ENCODE measurements around the gene LHX4.

Gene LHX4

GRCh38 chr1:180275726-180276125 lies 45.7 kb downstream of the LHX4 start:
- DNase-seq, result no peak

DNA sequence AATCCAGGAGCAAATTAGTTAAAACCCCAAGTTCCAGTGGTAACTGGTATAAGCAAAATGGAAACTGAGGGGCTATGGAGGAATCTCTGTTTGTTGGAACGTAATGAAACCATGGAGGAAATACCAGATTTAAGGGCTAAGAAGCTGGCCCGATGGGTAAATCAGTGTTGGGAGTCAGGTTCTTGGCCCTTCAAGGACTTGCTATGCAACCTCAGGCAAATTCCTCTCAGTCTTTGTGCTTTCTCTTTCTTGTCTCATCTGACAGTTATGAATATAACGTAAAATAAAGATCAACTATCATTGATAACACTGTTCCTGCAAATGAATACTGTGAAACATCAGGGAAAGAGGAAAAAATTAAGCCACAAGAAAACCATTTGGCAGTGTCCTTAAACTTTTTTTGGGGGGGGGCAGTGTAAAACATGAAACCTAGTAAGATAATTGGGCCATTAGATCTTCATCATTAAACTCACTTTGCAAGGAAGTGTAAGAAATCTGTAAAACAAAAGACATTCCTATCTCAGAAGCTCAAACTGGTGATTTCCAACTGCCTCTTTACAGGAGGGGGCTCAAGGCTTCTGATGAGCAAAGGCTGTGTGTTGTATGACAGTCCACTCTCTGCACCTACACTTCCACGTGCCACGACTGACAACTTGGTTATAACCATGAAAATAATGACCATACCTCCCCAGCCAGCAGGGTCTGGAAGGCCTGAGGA lies 47.6 kb downstream of the LHX4 start:
- no peak for DNase-seq

GRCh38 chr1:180278194-180278515 lies 48.1 kb downstream of the LHX4 start:
- no peak for DNase-seq

DNA sequence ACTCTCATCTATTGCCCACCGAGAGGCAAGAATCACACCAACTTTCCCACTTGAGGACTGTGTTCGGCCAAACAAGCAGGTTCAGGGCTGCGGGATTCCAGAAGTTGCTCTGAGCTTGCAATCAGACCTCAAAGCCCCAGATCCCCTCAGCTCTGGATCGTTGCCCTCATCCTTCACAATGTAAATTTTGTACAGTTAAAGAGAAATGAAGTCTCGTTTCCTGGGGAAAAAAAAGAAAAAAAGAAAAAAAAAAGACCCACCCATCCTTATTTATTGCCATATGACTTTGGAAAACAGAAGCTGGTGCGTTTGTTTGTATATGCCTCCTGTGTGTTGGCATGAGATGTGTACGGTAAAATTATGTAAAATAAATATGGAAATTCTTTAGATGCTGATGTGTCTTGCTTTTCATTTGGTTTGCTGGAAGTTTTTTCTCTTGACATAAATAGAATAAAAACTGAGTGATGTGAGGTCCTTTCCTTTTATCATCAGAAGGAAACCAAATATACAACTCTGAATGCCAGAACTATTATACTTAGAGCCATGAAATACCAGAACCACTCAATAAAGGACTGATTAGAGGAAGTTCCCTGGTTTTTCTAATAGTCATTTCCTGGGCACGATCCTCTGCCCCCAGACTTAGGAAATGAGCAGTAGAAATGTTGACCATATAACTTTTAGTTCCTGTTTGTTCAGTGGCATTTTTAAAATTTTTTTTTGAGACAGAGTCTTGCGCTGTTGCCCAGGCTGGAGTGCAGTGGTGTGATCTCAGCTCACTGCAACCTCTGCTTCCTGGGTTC lies 48.7 kb downstream of the LHX4 start:
- no peak for DNase-seq

DNA sequence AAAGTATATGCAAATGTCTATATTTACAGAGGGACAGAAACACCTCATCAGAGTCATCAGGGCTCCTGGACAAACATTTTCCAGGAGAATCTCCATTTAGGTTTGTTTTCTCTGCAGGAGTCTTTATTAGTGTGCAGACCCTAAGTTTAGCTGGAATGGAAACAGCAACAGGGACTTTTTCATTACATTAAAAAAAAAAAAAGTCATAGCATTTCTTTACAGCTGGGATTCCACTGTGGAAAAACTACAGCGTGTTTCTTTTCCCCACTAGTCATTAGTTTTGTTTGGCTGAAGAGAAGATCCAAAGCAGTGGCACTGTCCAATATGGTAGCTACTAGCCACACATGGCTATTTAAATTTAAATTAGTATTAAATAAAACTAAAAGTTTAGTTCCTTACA lies 49.6 kb downstream of the LHX4 start:
- no peak for DNase-seq

GRCh38 chr1:180280617-180281016 lies 50.6 kb downstream of the LHX4 start:
- DNase-seq, result no peak

GRCh38 chr1:180281490-180281889 lies 51.4 kb downstream of the LHX4 start:
- no peak for DNase-seq

DNA sequence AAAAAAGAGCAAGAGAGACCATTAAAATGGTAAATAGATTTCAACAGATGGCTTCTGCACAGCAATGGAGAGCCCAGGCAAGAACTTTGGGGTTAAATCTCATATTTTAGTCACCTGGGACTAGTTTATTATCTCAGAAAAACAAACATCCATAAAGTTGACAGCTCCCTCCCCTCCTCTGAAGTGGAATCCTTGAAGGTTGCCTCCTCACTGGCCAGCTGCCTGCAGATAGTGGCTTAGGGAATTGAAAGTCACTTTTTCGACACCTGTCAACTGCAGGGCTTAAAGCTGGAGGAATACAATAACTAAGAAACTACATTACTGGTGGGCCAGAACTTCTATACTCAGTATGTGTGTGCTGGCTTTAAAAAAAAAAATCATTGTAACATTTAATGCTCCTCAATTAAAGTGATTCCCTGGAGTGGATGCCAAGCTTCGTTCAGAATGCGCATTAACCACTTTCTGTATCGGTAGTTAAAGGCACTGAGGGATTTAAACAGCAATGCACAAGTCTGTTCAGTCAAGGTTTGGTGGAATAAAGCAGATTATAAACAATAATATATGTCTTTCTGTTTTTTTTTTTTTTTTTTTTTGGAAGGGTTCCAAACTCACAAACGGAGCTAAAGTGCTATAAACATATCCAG lies 52.5 kb downstream of the LHX4 start:
- no peak for DNase-seq

GRCh38 chr1:180283098-180283497 lies 53.0 kb downstream of the LHX4 start:
- DNase-seq, result no peak

DNA sequence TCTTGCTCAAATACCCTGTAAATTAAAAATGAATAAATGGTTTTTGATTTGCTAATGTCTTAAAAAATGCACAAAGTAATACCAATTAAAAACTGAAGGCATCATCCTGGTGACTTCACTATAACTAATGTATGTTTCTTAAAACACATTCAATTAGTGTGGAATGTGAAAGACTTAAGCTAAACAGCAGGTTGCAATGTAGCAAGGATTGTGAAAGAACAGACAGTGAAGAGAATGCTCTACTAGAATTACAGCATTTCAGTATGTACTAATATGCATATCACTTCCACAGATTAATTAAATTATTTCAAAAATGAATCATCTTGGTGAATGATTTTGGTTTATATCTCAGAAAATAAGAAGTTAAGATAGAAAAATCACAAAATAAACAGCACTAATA lies 56.4 kb downstream of the LHX4 start:
- no peak for DNase-seq

DNA sequence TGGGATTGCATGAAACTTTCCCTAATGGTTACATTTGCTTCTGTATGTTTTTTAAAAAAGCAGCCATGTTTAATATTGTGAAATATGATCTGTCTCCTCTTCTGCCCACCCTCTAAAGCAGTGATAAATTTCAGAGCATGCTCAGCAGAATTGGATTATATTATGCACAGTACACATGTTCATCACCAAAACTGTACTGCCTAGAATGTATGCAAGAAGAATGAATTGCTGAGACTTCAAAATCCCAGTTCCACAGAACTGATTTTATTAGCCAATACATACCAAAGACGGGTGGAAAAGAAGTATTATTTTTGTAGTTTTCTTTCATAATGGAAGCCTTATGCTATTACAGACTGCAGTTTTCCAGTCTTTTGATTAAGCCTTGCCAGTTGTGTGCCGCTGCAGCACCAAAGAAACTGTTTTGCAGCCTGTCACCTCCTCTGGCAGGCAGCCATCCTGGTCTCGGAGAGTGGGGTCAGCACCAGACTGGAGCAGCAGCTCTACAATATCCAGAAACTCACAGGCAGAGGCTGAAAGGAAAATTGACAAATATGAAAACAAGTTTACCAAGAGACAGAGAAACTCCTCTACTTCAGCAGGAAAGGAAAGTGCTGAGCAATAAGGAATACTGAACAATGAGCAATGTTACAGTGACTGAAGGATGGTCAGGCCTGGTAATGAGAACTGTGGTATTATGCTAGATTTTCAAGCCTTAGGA lies 58.1 kb downstream of the LHX4 start:
- no peak for DNase-seq

DNA sequence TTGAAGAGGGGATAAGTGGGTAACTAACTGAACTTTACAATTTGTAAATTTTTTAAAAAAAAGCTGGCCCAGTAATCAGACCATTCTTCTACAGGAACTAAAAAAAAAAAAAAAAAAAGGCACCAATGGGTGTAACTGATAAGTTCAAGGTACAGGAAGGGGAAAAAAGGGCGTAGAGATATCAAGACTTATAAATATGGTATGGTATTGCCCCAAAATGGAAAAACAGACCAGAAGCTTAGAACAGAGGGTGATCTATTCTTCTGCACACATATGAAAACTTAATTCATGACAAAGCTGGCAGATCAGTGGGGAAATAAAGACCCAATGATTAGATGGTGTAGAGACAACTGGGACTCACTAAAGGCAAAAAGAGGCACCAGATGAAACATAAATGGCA lies 58.9 kb downstream of the LHX4 start:
- no peak for DNase-seq

- no peak for DNase-seq
Measured at GRCh38 chr1:180290265-180291001, 60.4 kb downstream of the LHX4 start.

GRCh38 chr1:180291004-180291403 lies 60.9 kb downstream of the LHX4 start:
- no peak for DNase-seq

- no peak for DNase-seq
Measured at GRCh38 chr1:180294711-180295110, 64.6 kb downstream of the LHX4 start.

GRCh38 chr1:180295999-180296398 lies 65.9 kb downstream of the LHX4 start:
- DNase-seq, result no peak

- DNase-seq, result no peak
Measured at GRCh38 chr1:180299479-180300221, 69.6 kb downstream of the LHX4 start.

- no peak for DNase-seq
Measured at GRCh38 chr1:180301135-180301742, 71.2 kb downstream of the LHX4 start.

- no peak for DNase-seq
Measured at GRCh38 chr1:180309338-180309737, 79.3 kb downstream of the LHX4 start.

DNA sequence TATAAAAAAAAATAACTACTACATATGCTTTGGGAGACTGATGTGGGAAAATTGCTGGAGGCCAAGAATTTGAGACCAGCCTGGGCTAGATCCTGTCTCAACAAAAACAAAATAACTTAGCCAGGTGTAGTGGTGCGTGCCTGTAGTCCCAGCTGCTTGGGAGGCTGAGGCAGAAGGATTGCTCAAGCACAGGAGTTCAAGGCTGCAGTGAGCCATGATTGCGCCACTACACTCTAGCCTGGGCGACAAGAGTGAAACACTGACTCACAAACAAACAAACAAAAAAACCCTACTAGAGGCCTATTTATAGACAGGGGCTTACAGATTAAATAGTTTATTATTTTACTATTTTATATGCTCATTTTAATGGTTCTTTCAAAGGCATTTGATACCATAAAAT lies 80.0 kb downstream of the LHX4 start:
- DNase-seq, result no peak

DNA sequence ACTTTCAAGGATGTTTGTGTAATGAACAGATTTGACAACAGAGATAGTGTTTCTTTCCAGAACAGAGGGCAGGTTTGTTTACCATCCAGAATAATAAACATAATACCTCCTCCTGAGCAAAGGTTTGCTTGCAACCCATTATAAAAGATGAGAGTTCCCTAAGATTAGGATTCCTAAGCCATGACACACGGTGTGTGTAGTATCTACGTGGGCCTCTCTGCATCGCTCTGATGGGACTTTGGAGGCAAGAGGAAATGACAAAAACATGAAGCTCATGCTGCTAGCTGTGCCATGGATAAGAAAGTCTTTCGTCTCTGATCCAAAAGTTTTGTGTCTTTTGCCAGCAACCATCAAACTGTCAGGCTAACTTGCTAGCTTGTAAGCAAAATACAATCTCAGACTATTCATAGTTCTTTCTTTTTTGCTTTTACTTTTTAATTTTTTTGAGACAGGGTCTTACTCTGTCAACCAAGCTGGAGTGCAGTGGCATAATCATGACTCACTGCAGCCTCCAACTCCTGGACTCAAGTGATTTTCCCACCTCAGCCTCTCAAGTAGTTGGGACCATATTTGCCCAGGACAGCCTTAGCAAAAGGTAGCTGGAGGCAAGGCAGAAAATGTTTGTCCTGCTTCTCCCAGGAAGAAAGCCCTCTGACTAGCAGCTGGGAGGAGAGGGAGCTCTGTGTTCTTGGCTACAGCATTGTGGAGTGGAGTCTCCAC lies 81.1 kb downstream of the LHX4 start:
- DNase-seq, result no peak
